Measurements from ENCODE around the gene GPATCH2L.

The GPATCH2L gene

DNA sequence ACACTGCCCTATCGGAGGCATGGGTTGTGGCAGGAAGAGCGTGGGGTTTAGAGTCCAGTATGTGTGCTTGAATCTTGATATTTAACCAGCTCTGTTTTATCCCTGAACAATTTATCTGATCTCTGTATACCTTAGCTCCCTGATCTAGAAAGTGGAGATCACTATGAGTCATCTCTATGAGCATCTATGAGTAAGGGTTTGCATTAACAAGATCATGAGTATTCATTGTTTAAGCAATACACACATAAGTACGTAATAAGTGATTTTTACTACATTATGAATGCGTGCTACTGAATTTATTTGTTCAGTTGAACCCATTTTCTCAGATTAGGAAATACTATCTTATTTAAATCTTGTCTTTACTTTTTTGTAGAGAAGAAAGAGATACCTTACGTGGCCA is 49.4 kb downstream of the GPATCH2L start:
- no peak for DNase-seq

GRCh38 chr14:76203086-76204001 is 51.6 kb downstream of the GPATCH2L start:
- no peak for DNase-seq

DNA sequence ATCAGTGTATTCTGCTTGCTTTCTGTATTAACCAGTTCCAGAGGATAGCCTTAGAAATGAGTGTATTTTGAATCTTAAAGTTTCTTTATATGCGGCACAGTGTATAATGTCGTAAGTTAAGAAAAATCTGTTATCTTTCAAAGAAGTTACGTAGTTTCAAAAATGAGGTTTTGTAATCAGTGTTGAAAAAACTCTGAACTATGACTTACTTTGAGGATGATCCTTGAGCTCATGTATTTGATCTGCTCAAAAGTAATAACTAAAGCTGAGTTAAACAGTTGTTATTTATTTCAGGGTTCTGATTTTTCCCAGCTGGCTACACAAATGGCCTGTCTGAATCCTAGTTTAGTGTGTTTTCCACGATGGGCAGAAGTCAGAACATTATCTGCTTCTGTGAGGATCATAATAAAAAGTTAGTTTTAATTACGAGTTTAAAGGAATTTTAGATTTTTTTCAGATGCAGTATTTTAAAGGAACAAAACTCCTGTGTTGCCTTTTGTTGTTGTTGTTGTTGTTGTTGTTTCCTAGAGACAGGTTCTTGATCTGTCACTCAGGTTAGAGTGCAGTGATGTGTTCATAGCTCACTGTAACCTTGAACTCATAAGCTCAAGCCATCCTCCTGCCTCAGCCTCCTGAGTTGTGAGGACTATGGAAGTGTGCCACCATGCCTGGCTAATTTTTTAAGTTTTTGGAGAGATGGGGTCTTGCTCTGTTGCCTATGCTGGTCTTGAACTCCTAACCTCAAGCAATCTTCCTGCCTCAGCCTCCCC is 52.9 kb downstream of the GPATCH2L start:
- DNase-seq = no peak

GRCh38 chr14:76205708-76206107 is 54.0 kb downstream of the GPATCH2L start:
- DNase-seq = no peak

DNA sequence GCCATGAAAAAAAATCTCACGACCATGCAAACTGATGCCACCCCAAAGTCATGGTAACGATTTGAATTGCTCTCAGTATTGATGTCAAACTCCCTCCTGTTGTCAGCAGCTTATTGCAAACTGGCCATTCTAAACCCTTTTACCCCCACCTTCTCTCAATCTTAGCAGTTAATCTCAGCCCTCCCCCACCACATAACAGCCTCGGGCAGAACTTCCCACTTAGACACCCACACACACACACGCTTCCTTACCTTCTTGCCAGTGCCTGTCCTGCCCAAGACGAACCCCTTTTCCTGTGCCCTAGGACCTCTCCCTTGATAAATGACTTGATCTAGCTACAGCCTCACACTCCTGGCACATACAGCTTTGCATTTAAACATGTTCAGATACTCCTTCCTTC is 56.6 kb downstream of the GPATCH2L start:
- DNase-seq = no peak

- no peak for DNase-seq
These were observed 60.5 kb downstream of the GPATCH2L start for GRCh38 chr14:76212242-76212641.

- DNase-seq = no peak
These were observed 65.5 kb downstream of the GPATCH2L start for GRCh38 chr14:76217179-76217578.

DNA sequence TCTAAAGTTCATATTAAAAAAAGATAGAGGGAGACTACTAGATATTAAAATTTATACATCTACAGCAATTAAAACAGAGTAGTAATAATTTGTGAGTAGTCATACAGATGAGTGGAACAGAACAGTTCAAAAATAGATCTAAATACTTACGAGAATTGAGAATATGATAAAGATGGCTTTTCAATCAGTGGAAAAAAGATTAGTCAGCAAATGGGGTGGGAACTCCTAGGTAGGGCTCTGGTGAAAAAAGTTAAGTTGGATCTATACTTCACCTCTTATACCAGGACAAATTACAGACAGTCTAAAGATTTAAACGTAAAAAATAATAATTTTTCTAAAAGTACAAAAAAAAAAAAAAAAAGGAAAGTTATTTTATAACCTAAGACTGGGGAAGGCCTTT is 66.9 kb downstream of the GPATCH2L start:
- no peak for DNase-seq

- DNase-seq = no peak
These were observed 68.2 kb downstream of the GPATCH2L start for GRCh38 chr14:76219873-76220272.

DNA sequence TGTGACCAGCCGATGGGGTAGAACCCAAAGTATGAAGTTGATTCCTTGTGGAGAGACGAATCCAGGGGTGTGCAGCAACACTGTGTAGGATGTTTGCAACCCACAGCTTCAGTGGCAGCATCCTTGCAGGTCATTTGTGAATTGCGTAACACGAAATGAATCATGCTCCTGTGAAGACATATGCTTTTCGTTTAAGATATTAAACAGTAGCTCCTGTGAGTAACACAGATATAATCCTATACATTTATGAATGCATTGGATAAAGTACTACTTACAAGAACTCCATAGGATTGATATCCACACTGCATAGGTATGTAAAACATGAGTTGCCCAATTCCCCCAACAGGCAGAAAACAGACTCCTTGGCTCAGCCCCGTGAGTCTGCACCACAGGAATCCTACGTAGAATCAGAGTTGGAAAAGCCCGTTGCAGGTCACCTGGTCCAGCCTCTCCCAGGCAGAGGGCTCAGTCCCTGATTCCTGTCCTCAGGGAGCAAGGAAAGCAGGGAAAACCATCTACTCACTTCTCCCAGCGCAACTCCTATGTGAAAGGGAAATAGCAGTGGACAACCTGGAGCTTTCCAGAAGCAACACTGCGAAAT is 75.8 kb downstream of the GPATCH2L start:
- no peak for DNase-seq

GRCh38 chr14:76228138-76228537 is 76.4 kb downstream of the GPATCH2L start:
- DNase-seq = no peak

DNA sequence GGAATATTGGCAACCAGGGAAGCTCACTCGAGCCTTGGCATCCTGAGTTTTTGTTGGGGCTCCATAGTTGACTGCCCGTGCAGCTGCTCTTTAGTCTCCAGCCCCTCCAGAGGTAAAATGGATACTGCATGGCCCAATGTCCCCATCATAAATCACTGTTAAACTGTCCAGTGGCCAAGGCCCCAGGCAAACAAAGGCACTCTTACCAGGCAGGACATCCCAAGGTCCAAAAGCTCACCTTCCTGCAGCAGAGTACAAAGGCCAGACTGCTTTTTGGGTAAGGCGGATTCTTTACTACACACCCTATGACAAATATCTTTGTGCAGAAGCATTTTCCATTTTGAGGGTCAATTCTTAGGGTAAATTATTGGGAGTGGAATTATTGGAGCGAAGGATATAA is 81.1 kb downstream of the GPATCH2L start:
- no peak for DNase-seq

DNA sequence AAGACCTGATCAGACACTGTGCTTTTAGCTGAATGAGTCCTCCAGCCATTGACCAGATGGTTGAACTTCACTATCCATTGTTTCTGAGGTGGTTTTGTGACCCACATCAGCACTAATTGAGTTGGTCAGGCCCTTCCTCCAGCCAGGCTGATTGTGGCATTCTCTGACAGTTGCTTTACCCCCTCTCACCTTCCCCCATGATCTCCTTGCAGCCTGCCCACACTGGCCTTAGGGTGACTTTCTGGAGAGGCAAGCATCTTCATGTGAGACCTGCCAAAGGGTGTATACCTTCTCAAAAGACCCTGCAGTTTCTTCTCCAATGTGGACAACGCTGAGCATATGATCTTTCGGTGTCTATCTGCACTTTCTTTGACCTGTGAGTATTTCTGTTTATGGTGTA is 83.9 kb downstream of the GPATCH2L start:
- no peak for DNase-seq

- DNase-seq = no peak
These were observed 84.7 kb downstream of the GPATCH2L start for GRCh38 chr14:76236172-76237130.

GRCh38 chr14:76237349-76237990 is 85.7 kb downstream of the GPATCH2L start:
- DNase-seq = no peak

DNA sequence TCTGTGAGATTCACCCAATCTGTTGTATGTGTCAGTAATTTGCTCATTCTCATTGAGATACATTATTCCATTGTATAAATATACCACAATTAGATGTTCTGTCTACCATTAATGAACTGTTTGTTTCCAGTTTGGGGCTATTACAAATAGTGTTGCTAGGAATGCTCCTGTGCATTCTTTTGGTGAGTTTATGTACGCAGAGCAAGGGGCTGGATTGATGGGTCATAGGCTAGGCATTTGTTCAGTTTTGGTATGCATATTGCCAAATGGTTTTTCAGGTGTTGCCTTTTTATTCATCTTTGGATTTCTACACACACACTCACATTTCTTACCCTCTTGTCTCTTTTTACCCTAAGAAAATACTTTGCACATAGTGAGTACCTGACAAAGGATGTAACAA is 93.4 kb downstream of the GPATCH2L start:
- no peak for DNase-seq

DNA sequence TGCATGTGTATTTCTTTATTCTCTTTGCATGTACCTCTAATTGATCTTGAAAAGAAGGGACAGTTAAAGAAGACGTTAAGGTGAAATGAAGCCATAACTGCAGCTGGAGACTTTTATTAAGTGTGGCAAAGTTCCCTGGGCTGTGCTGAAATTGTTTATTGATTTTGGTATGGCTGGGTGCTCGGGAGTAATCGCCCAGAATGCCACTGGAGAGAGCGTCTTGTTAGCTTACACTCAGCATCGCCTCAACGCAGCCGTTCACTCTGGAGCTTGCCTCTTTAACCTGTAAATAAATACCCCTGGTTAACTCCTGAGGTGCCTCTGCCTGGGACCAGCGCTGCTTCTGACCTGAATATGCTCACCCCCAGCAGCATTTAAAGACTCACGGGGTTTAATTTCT is 98.6 kb downstream of the GPATCH2L start:
- DNase-seq = no peak

GRCh38 chr14:76252471-76252870 is 100.7 kb downstream of the GPATCH2L start:
- DNase-seq = no peak

- DNase-seq = no peak
These were observed 101.4 kb downstream of the GPATCH2L start for GRCh38 chr14:76253111-76253510.

DNA sequence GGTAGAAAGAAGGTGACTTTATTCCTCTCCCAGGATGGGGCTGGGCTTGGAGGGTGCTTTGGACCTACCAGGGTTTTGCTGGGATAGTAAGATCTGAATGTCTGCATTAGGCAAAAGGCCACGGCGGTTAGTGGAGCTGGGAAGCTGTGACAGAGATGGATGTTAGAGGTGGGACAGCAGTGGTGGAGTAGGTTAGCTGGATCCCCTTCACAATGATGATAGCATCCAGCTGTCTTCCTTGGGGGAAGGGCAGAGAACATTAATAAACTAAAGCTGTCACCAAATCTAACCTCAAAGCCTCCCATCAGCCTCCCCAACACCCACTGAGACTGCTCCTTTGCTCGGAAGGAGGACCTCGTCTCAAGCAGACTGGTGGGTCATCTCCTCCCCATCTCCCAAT is 104.8 kb downstream of the GPATCH2L start:
- no peak for DNase-seq

DNA sequence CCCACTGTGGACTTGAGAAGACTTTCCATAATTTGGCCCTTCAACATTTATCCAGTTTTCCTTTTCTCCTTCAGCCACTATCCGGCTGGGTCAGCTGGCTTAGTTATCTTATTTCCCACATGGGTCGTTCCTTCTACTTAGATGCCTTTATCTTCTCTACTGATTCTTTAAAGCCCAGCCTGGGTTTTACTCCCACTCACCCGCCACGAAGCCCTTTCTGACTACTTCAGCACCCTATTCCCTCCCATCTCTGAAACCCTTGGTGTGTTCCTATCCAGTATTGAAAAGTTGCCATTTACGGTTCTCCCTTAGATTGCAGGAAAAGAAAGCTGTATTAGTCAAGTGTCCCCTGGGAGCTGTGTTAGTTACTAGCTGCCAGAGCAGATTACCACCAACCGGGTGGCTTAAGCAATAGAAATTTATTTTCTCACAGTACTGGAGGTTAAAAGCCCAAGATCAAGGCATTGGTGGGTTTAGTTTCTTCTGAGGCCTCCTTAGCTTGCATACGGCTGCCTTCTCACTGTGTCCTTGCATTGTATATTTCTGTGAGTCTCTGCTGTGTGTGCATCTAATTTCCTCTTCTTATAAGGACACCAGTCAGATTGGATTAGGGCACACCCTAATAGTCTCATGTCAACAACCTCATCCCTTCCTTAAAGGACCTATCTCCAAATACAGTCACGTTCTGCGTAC is 105.5 kb downstream of the GPATCH2L start:
- no peak for DNase-seq

All from T-helper 9 cell (primary cell).